ENCODE measurements around the gene NUP205. TPM values are rescaled to one million over a fixed set of nuclear protein-coding genes. Genes with fewer than 3 reads are reported as not detected.

The NUP205 gene
- total RNA-seq, 6 donors from 2014 or later, result 27.4 to 41.9 (median 33.1) TPM

- 97 to 100% methylated on average over 3 of the region's 3 CpGs for WGBS, 2 donors
- no peak overlapping the region for H3K27ac ChIP-seq
- no peak for DNase-seq
- no peak for ATAC-seq (ENCODE audit: low FRiP score in 2 of 2)
- no peak overlapping the region for H3K4me3 ChIP-seq
- no peaks in the 10 kb centered on the region for H3K4me1 ChIP-seq
- TF ChIP-seq CTCF (IDR thresholded peaks at IDR 0.05) (no peak), POLR2A (IDR thresholded peaks at IDR 0.05) (no peak), POLR2AphosphoS5 (IDR thresholded peaks at IDR 0.05) (no peak), EP300 (IDR thresholded peaks at IDR 0.05) (no peak)
- no peaks in the 10 kb centered on the region for H3K27me3 ChIP-seq
- peaks cover 3 to 48% (median 39%) of the 10 kb centered on the region in 4 donors for H3K36me3 ChIP-seq
- no peaks in the 10 kb centered on the region for H3K9me3 ChIP-seq
Measured at GRCh38 chr7:135571834-135572233, 14.1 kb downstream of the NUP205 start.

GRCh38 chr7:135573541-135573940, 15.8 kb downstream of the NUP205 start:
- no peak overlapping the region for H3K27ac ChIP-seq
- 74 to 89% methylated on average over 2 of the region's 2 CpGs for WGBS, 2 donors
- DNase-seq, result no peak
- peaks cover 8 to 65% (median 50%) of the 10 kb centered on the region in 4 donors for H3K36me3 ChIP-seq
- H3K27me3 ChIP-seq, result no peaks in the 10 kb centered on the region
- H3K4me1 ChIP-seq, result no peaks in the 10 kb centered on the region
- no peaks in the 10 kb centered on the region for H3K9me3 ChIP-seq
- H3K4me3 ChIP-seq, result no peak overlapping the region
- ATAC-seq (ENCODE audit: low FRiP score in 2 of 2), result no peak
- TF ChIP-seq CTCF (IDR thresholded peaks at IDR 0.05), result no peak
- no peak for TF ChIP-seq EP300 (IDR thresholded peaks at IDR 0.05)
- no peak for TF ChIP-seq POLR2AphosphoS5 (IDR thresholded peaks at IDR 0.05)
- no peak for TF ChIP-seq POLR2A (IDR thresholded peaks at IDR 0.05)

GRCh38 chr7:135575296-135575695, 17.6 kb downstream of the NUP205 start:
- Histone ChIP-seq H3K9me3 (no peaks in the 10 kb centered on the region), H3K4me3 (no peak overlapping the region), H3K27me3 (no peaks in the 10 kb centered on the region), H3K27ac (no peak overlapping the region), H3K36me3 (peaks cover 8 to 82% (median 65%) of the 10 kb centered on the region in 4 donors), H3K4me1 (no peaks in the 10 kb centered on the region)
- WGBS, 2 donors, result 84 to 94% methylated on average over 4 of the region's 4 CpGs
- no peak for ATAC-seq (ENCODE audit: low FRiP score in 2 of 2)
- TF ChIP-seq POLR2A (IDR thresholded peaks at IDR 0.05), result no peak
- no peak for TF ChIP-seq POLR2AphosphoS5 (IDR thresholded peaks at IDR 0.05)
- no peak for TF ChIP-seq EP300 (IDR thresholded peaks at IDR 0.05)
- no peak for TF ChIP-seq CTCF (IDR thresholded peaks at IDR 0.05)
- DNase-seq, result no peak

GRCh38 chr7:135578569-135578968, 20.9 kb downstream of the NUP205 start:
- Histone ChIP-seq H3K27ac (no peak overlapping the region), H3K27me3 (no peaks in the 10 kb centered on the region), H3K9me3 (no peaks in the 10 kb centered on the region), H3K4me3 (no peak overlapping the region), H3K36me3 (peaks cover 8 to 100% (median 76%) of the 10 kb centered on the region in 4 donors), H3K4me1 (no peaks in the 10 kb centered on the region)
- no peak for TF ChIP-seq CTCF (IDR thresholded peaks at IDR 0.05)
- no peak for DNase-seq
- ATAC-seq (ENCODE audit: low FRiP score in 2 of 2), result no peak
- WGBS, 2 donors, result 87 to 91% methylated on average over 3 of the region's 3 CpGs
